GM12878 (cell line): ENCODE measurements around the gene TXLNB. TPM values are rescaled to one million over a fixed set of nuclear protein-coding genes. Genes with fewer than 3 reads are reported as not detected.

ENCODE experiments used
- ATAC-seq: fragments of 200-7000 bp; cut with Tn5 transposase; 3 replicates; pipeline ENCODE4 v1.9.1; 2020; ENCODE audit warnings: mild to moderate bottlenecking, moderate library complexity
- BruUV-seq: library from RNA; stranded (reverse); fragments of 400-500 nt; replicated peaks from 2 replicates; lab custom pipeline; 2021; lab: Mats Ljungman, UMichigan
- CTCF ChIA-PET: fragments of 300-600 bp; sonication (Branson Sonifier 250); formaldehyde crosslinking; extraction: SDS; loops from one replicate; lab custom pipeline; 2021; ENCODE audit warnings: inconsistent platforms; lab: Yijun Ruan, JAX
- POLR2A ChIA-PET: fragments of 350-600 bp; formaldehyde crosslinking; extraction: SDS; loops from one replicate; lab custom pipeline; 2021; ENCODE audit warnings: inconsistent platforms; lab: Charles Lee
- RAD21 ChIA-PET: fragments of 300-600 bp; sonication (Branson Sonifier 250); formaldehyde crosslinking; loops from one replicate; lab custom pipeline; 2023; ENCODE audit warnings: antibody characterized with exemption; ENCODE audit not compliant: unreplicated experiment; lab: Charles Lee
- SMC1A ChIA-PET: fragments of 300-600 bp; sonication (Branson Sonifier 250); formaldehyde crosslinking; loops from one replicate; lab custom pipeline; 2023; ENCODE audit not compliant: unreplicated experiment, uncharacterized antibody; lab: Charles Lee
- DNase-seq: peaks from one replicate; pipeline ENCODE4 v3.0.0-alpha.2; 2011; ENCODE audit warnings: low read depth, low spot score
- FAIRE-seq: peaks from 3 replicates; lab custom pipeline; 2011; peaks lifted over from hg19 to GRCh38; lab: Jason Lieb, UNC
- H2AFZ ChIP-seq: 2 replicates; pipeline ENCODE4 v1.6.0; 2011; ENCODE audit warnings: low read depth, low read length, control low read depth; ENCODE audit not compliant: control insufficient read depth
- H3K27ac ChIP-seq: 2 replicates; pipeline ENCODE4 v1.5.1; 2011; ENCODE audit warnings: control low read depth; ENCODE audit not compliant: control insufficient read depth, insufficient read depth
- H3K27me3 ChIP-seq, 2 experiments: replicated peaks in 1 of 2; 2 replicates each; pipeline versions ENCODE4 v1.6.0 to v1.6.1; 2011; ENCODE audit warnings: low read length in 1 of 2; ENCODE audit not compliant: control insufficient read depth in 2 of 2, insufficient read depth in 2 of 2
- H3K36me3 ChIP-seq, 2 experiments: 2 replicates each; pipeline ENCODE4 v1.5.1; 2011; ENCODE audit warnings: low read length in 1 of 2; ENCODE audit not compliant: control insufficient read depth in 2 of 2, insufficient read depth in 2 of 2
- H3K4me1 ChIP-seq: 2 replicates; pipeline ENCODE4 v1.6.1; 2011; ENCODE audit warnings: mild to moderate bottlenecking, low read length, moderate library complexity, mixed read lengths; ENCODE audit not compliant: control insufficient read depth, insufficient read depth
- H3K4me2 ChIP-seq: 2 replicates; pipeline ENCODE4 v1.6.0; 2011; ENCODE audit warnings: control low read depth; ENCODE audit not compliant: control insufficient read depth, insufficient read depth
- H3K4me3 ChIP-seq: fragments of 200-600 bp; sonication (generic); 2 replicates; pipeline ENCODE4 v1.5.1; 2016
- H3K79me2 ChIP-seq: 2 replicates; pipeline ENCODE4 v1.6.0; 2011; ENCODE audit warnings: low read length; ENCODE audit not compliant: control insufficient read depth, insufficient read depth
- H3K9ac ChIP-seq: 2 replicates; pipeline ENCODE4 v1.8.0; 2011; ENCODE audit warnings: low read length, control low read depth, mixed read lengths; ENCODE audit not compliant: control insufficient read depth, insufficient read depth
- H3K9me3 ChIP-seq: replicated peaks from 3 replicates; pipeline ENCODE4 v1.5.1; 2011; ENCODE audit warnings: mild to moderate bottlenecking, low read length; ENCODE audit not compliant: control insufficient read depth, insufficient read depth
- H4K20me1 ChIP-seq: 2 replicates; pipeline ENCODE4 v1.6.0; 2011; ENCODE audit not compliant: control insufficient read depth, insufficient read depth
- BACH1 ChIP-seq: fragments of 450-650 bp; IDR thresholded peaks from 2 replicates; pipeline ENCODE4 v1.6.1; 2017; ENCODE audit warnings: mild to moderate bottlenecking, borderline replicate concordance
- BMI1 ChIP-seq: fragments of 450-650 bp; IDR thresholded peaks from 2 replicates; pipeline ENCODE4 v1.6.1; 2016; ENCODE audit warnings: mild to moderate bottlenecking, moderate library complexity, borderline replicate concordance
- CBX3 ChIP-seq: fragments of 200-600 bp; sonication (generic); IDR thresholded peaks from 2 replicates; pipeline ENCODE4 v1.6.1; 2016; ENCODE audit warnings: low read depth, borderline replicate concordance
- CTCF ChIP-seq, 3 experiments: IDR thresholded peaks in 2 of 3; conservative IDR thresholded peaks in 1 of 3; 2 replicates each; pipeline ENCODE4 v1.5.1; 2011; ENCODE audit warnings: low read depth in 3 of 3, low read length in 3 of 3, mild to moderate bottlenecking in 3 of 3, control low read depth in 2 of 3, moderate library complexity in 2 of 3, inconsistent platforms in 1 of 3, mixed read lengths in 1 of 3; ENCODE audit not compliant: control insufficient read depth in 2 of 3, insufficient read depth in 1 of 3; ENCODE audit errors: extremely low read depth in 1 of 3
- HDAC6 ChIP-seq: fragments of 200-600 bp; sonication (generic); IDR thresholded peaks from one replicate; pipeline ENCODE4 v1.8.0; 2017; ENCODE audit warnings: antibody characterized with exemption; ENCODE audit not compliant: unreplicated experiment
- MYC ChIP-seq: IDR thresholded peaks from 2 replicates; pipeline ENCODE4 v1.6.1; 2011; ENCODE audit warnings: mild to moderate bottlenecking, low read length, moderate library complexity, inconsistent platforms; ENCODE audit not compliant: insufficient read depth, insufficient replicate concordance, insufficient read length, severe bottlenecking
- NR2C1 ChIP-seq: fragments of 450-650 bp; IDR thresholded peaks from 2 replicates; pipeline ENCODE4 v1.6.1; 2017; ENCODE audit warnings: antibody characterized with exemption, mild to moderate bottlenecking, moderate library complexity
- SMARCA5 ChIP-seq: fragments of 450-650 bp; IDR thresholded peaks from 2 replicates; pipeline ENCODE4 v1.6.1; 2017; ENCODE audit warnings: mild to moderate bottlenecking
- WGBS: methylation state at CpG from one replicate; pipeline ENCODE4 v1.1.6; 2016; ENCODE audit warnings: low lambda C conversion rate; ENCODE audit not compliant: insufficient replicate concordance, insufficient coverage; ENCODE audit errors: missing lambda C conversion rate; 5-methylcytosine and 5-hydroxymethylcytosine counted together
- in situ Hi-C: fragments of 300-500 bp; cut with MboI; formaldehyde crosslinking; loops from 9 replicates; pipeline ENCODE4 v1.14.3; 2018; ENCODE audit warnings: mixed read lengths
- intact Hi-C: fragments of 100-400 bp; cut with micrococcal nuclease; formaldehyde crosslinking; loops from one replicate; pipeline ENCODE4 v1.14.2; 2022; ENCODE audit not compliant: unreplicated experiment
- polyA plus RNA-seq, 11 experiments: library from polyadenylated mRNA; depleted of rRNA in 4 of 11; unstranded in 6 of 11; stranded (reverse) in 5 of 11; fragments of >200 nt; fragmentation: Nextera tagmentation in 4 of 11; fragmentation: Illumina TruSeq in 1 of 11; extraction: Ambion mirVana in 4 of 11; extraction: Trizol in 1 of 11; gene quantifications; 1 replicate in 1 of 11; 2 replicates in 10 of 11; pipeline versions ENCODE4 v1.2.1 to v1.2.3, GENCODE V29; 2011 to 2016; ENCODE audit warnings: inconsistent platforms in 2 of 11, missing spikeins in 2 of 11, low read depth in 1 of 11
- total RNA-seq, 4 experiments: library from RNA; depleted of rRNA in 3 of 4; stranded (reverse); fragments of >200 nt in 3 of 4; fragmentation: Illumina TruSeq in 1 of 4; extraction: Trizol in 1 of 4; gene quantifications; 2 replicates each; pipeline versions ENCODE4 v1.2.1 to v1.2.3, GENCODE V29; 2013 to 2021
- TF ChIP-seq, protein P1 (sequence below): IDR thresholded peaks from 2 replicates; pipeline ENCODE4 v1.6.1; 2012; ENCODE audit warnings: mild to moderate bottlenecking, low read depth, low read length
- TF ChIP-seq, protein P2 (sequence below): IDR thresholded peaks from 2 replicates; pipeline ENCODE4 v1.6.1; 2011; ENCODE audit warnings: low read depth, low read length, improper control_type of control experiment, borderline replicate concordance

Gene TXLNB
- total and polyA plus RNA-seq, 10 of the 15 experiments (the other 5 are each of a cell fraction or from before 2014, with no cell fraction given), result 0.07 to 1.3 (median 0.22) TPM; not detected in 1

- CTCF ChIA-PET, result interaction anchor here (1.4 kb wide), 1 partner anchor 11 kb away, joined by 4 read pairs; no protein-coding TSS in a partner anchor
- SMC1A ChIA-PET, result interaction anchor here (5.5 kb wide), 1 partner anchor 7 kb away, joined by 35 read pairs; no protein-coding TSS in a partner anchor
- H3K36me3 ChIP-seq, result no peaks in the 10 kb centered on the region
- ATAC-seq (no peak), DNase-seq (no peak), FAIRE-seq (no peak)
- H3K79me2 ChIP-seq, result no peaks in the 10 kb centered on the region
- RAD21 ChIA-PET, result no interaction called here
- no peak for TF ChIP-seq SMARCA5
- no peak for TF ChIP-seq MYC
- TF ChIP-seq CBX3, result no peak
- TF ChIP-seq, protein P1, sequence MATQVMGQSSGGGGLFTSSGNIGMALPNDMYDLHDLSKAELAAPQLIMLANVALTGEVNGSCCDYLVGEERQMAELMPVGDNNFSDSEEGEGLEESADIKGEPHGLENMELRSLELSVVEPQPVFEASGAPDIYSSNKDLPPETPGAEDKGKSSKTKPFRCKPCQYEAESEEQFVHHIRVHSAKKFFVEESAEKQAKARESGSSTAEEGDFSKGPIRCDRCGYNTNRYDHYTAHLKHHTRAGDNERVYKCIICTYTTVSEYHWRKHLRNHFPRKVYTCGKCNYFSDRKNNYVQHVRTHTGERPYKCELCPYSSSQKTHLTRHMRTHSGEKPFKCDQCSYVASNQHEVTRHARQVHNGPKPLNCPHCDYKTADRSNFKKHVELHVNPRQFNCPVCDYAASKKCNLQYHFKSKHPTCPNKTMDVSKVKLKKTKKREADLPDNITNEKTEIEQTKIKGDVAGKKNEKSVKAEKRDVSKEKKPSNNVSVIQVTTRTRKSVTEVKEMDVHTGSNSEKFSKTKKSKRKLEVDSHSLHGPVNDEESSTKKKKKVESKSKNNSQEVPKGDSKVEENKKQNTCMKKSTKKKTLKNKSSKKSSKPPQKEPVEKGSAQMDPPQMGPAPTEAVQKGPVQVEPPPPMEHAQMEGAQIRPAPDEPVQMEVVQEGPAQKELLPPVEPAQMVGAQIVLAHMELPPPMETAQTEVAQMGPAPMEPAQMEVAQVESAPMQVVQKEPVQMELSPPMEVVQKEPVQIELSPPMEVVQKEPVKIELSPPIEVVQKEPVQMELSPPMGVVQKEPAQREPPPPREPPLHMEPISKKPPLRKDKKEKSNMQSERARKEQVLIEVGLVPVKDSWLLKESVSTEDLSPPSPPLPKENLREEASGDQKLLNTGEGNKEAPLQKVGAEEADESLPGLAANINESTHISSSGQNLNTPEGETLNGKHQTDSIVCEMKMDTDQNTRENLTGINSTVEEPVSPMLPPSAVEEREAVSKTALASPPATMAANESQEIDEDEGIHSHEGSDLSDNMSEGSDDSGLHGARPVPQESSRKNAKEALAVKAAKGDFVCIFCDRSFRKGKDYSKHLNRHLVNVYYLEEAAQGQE, result no peak
- TF ChIP-seq HDAC6, result no peak
- no peak for TF ChIP-seq NR2C1
- TF ChIP-seq, protein P2, sequence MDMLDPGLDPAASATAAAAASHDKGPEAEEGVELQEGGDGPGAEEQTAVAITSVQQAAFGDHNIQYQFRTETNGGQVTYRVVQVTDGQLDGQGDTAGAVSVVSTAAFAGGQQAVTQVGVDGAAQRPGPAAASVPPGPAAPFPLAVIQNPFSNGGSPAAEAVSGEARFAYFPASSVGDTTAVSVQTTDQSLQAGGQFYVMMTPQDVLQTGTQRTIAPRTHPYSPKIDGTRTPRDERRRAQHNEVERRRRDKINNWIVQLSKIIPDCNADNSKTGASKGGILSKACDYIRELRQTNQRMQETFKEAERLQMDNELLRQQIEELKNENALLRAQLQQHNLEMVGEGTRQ, result no peak
- no peak for TF ChIP-seq BMI1
- no peak for TF ChIP-seq BACH1
- no peak for TF ChIP-seq CTCF (IDR thresholded peaks at IDR 0.05 in 2 of 3, conservative IDR thresholded peaks at IDR 0.05 in 1 of 3; ENCODE audit: control insufficient read depth in 2 of 3, extremely low read depth in 1 of 3, insufficient read depth in 1 of 3, low read depth in 3 of 3, low read length in 3 of 3)
- no peak overlapping the region for H3K4me2 ChIP-seq
- no peaks in the 10 kb centered on the region for H3K27me3 ChIP-seq
- H2AFZ ChIP-seq, result no peak overlapping the region
- intact Hi-C loops (no loop called here), in situ Hi-C loops (no loop called here)
- no peak overlapping the region for H3K27ac ChIP-seq
- no TSS peak for BruUV-seq
- H4K20me1 ChIP-seq, result no peaks in the 10 kb centered on the region
- no peak overlapping the region for H3K9ac ChIP-seq
- H3K9me3 ChIP-seq, result no peaks in the 10 kb centered on the region
- POLR2A ChIA-PET, result no interaction called here
- WGBS, result 6% methylated on average over 1 of the region's 1 CpG
- H3K4me1 ChIP-seq, result peaks cover 9% of the 10 kb centered on the region
- H3K4me3 ChIP-seq, result no peak overlapping the region
Measured at GRCh38 chr6:139277587-139277986, 14.2 kb downstream of the TXLNB start.
